NCI-H1048 (cell line): ENCODE data around the gene KIAA0753.
"Not testable (repeated sequence)": the region's sequence is repeated elsewhere in the genome, so short reads cannot be mapped to it uniquely, and the experiment has no call there.

Experiments
- DNase-seq: peaks from one replicate; lab custom pipeline; 2025; lab: John Stamatoyannopoulos, UW

The KIAA0753 gene

DNA sequence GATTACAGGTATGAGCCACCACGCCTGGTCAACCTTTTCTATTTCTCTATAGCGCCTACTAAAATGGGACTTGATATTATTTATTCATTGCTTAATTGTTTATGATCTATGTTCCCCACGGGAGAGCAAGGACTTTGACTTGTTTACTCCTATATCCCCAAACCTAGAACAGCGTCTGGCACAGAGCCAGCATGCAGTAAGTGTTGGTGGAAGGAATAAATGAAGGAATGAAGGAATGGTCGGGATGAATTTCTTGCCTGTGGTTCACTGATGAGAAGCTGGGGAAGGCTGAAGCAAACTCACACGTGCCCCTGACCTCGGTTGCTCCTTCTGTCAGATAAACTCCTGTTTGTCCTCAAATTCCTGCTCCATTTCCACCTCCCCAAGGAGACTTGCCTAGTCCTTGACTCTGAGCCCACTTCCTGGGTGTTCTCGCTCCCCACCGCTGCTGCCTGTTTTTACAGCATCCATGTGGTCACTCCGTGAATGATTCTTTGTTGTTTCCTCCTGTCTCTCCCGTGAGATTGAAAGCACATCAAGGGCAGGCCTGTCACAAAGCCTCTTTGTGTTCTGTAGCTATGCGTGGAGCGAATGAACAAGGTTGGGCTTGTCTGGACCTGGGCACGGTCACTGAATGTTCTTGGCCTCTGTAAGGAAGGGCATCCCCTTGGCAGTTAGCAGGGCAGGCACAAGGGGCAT is 28.4 kb upstream of the KIAA0753 start:
- DNase-seq, result no peak

- DNase-seq, result no peak
Measured at GRCh38 chr17:6668219-6668618, 27.7 kb upstream of the KIAA0753 start.

DNA sequence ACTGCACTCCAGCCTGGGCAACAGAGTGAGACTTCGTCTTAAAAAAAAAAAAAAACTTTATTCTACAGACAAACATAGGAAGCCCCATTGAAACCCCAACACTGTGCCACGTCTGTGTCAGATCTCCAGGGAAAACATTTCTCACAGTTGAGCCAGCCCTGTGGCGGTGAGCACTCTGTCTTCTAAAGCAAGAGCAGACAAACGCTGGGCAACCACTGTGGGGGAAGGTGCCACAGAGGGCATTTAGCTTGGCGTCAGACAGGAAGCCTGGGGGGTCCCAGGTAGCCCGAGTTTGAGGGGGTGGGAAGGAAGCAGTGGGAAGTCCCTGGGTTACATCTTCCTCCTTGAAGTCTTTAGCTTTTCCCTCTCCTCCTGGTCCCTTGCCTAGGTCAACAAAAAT is 27.0 kb upstream of the KIAA0753 start:
- DNase-seq, result no peak

DNA sequence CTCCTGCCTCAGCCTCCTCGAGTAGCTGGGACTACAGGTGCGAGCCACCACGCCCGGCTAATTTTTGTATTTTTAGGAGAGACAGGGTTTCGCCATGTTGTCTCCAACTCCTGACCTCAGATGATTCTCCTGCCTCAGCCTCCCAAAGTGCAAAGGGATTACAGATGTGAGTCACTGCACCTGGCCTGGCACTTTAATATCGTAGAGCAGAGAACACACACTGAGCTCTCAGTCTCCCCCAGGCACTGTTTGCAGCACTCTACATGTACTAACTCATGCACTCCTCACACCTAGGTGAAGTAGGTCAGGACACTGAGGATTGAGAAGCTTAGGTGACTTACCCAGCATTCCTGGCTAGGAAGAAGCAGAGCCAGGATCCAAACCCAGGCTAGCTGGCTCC is 26.0 kb upstream of the KIAA0753 start:
- no peak for DNase-seq

GRCh38 chr17:6666077-6666521 is 25.6 kb upstream of the KIAA0753 start:
- DNase-seq, result peak; percentile 14

DNA sequence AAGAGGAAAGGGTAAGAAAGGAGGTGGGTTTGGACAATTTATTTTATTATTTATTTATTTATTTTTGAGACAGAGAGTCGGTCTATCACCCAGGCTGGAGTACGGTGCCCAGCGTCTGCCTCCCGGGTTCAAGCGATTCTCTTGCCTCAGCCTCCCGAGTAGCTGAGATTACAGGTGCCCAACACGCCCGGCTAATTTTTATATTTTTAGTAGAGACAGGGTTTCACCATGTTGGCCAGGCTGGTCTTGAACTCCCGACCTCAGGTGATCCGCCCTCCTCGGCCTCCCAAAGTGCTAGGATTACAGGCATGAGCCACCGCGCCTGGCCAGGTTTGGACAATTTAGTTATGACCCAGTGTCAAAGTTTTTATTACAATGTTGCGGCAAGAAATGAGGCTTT is 22.7 kb upstream of the KIAA0753 start:
- not testable (repeated sequence) for DNase-seq

DNA sequence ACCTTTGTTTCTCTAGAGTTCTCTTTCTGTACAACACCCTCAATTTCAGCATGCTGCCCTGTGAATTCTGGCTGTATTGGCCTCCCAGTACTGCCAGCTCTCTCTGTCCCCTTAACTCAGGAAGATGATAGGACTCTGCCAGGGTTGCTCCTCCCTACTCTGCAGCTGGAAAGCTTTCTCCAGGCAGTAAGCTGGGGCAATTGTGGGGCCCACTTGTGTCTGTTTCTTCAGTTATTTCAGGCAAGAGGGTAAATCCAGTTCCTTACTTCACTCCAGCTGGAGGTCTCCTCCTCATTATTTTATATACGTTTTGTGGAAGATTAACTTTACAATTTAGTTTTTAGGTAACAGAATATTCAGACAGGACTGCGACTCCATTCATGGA is 20.9 kb upstream of the KIAA0753 start:
- DNase-seq, result no peak

DNA sequence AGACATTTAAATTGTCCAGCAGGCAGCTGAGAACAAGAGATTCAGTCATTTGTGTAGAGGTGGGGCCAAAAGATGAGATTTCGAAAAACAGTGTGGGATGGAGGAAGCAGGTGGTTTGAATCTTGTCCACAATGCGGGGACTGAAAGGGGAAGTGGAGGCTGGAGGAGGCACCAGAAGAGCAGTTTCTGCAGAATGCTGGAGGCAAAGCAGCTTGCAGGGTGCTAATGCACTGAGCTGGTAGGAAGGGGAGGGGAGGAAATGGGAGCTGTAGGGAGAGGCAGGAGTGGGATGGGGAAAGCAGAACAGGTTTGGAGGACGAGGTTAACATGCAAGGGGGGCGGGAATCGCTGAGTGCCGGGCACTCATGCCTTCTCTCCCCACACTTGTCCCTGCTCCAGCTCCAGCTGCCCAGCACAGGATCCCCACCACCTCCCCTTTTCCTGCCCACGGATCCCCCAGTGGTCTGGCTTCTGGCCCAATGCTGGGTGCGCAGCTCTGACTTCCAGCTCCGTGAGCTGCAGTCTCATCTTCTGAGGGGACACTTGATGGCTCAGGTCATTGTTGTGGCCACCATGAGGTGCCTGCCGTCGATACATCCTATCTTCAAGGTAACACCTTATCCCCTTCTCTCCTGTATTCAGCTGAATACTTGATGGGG is 20.4 kb upstream of the KIAA0753 start:
- DNase-seq, result no peak

GRCh38 chr17:6660101-6660500 is 19.6 kb upstream of the KIAA0753 start:
- no peak for DNase-seq

- not testable (repeated sequence) for DNase-seq
Measured at GRCh38 chr17:6658411-6658810, 17.9 kb upstream of the KIAA0753 start.

GRCh38 chr17:6657633-6658287 is 17.2 kb upstream of the KIAA0753 start:
- no peak for DNase-seq

- not testable (repeated sequence) for DNase-seq
Measured at GRCh38 chr17:6656797-6657632, 16.5 kb upstream of the KIAA0753 start.

GRCh38 chr17:6655732-6656361 is 15.3 kb upstream of the KIAA0753 start:
- DNase-seq, result not testable (repeated sequence)

GRCh38 chr17:6654841-6655731 is 14.6 kb upstream of the KIAA0753 start:
- no peak for DNase-seq

GRCh38 chr17:6651919-6652452 is 11.5 kb upstream of the KIAA0753 start:
- no peak for DNase-seq

GRCh38 chr17:6651354-6651918 is 10.9 kb upstream of the KIAA0753 start, which contains the start of the genes C17orf100 and MED31:
Gene C17orf100, plus strand, starts transcription at chr17:6651762. Its CDS starts 152 bp downstream, at chr17:6651914.
Gene MED31, minus strand, starts transcription at chr17:6651605. Its CDS starts 77 bp downstream, at chr17:6651528.
- DNase-seq, result peak; percentile 69

GRCh38 chr17:6648181-6648580 is 7.7 kb upstream of the KIAA0753 start:
- no peak for DNase-seq

GRCh38 chr17:6643451-6644125 is 3.1 kb upstream of the KIAA0753 start:
- no peak for DNase-seq

DNA sequence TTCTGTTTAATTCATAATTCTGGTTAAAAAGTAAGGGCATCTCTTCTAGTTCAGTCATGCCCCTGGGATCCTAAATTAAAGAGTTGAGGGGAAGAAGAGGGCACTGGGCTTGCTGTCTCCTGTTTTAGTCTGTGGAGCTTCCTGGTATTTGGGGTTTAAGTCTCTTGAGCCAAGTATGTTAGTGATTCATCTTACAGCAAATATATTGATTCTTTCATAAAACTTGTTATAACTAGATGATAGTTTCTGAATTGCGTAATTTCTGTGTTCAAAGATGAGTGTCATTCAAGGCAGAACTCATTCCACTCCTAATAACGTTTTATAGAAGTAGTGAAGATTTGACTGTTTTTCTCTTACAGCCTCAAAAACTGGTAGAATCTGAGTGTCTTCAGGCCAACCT is 2.1 kb upstream of the KIAA0753 start:
- DNase-seq, result no peak
